ENCODE measurements around the gene DISC1. TPM values are rescaled to one million over a fixed set of nuclear protein-coding genes. Genes with fewer than 3 reads are reported as not detected.

Gene DISC1
- total RNA-seq, 1 experiment from 2014 or later: 9.8 TPM

DNA sequence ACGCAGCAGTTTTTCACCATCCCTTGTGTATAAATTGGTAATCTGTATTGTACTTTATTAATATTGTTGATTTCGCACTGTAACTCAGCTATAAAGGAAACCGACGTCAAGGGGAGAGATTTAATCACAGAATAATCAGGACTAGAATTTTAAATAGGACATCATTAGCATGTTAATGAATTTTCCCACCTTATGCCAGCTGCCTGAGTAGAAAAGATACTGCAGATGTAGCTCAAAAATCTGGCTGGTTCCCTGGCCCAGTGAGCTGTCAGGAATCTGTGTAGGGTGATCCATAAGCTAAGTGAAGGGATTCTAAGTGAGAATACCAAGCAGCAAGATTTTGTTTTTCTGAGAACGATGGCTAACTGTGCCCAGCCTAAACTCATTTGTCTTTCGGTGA, 195.5 kb downstream of the DISC1 start:
- no peak overlapping the region for H3K27ac Mint-ChIP-seq (ENCODE audit: unreplicated experiment)
- no peaks in the 10 kb centered on the region for H3K36me3 Mint-ChIP-seq (ENCODE audit: insufficient read depth, unreplicated experiment)
- intact Hi-C loops (cut with micrococcal nuclease; ENCODE audit: unreplicated experiment): loop anchor here (10.0 kb wide), 1 partner anchor 197 kb away; the partner anchor contains the start of gene DISC1
- peaks cover under 1% of the 10 kb centered on the region for H3K4me1 Mint-ChIP-seq (ENCODE audit: low read depth, unreplicated experiment)
- no peak for TF ChIP-seq CTCF (IDR thresholded peaks at IDR 0.05; ENCODE audit: unreplicated experiment)
- CTCF ChIA-PET: no interaction called here
- no TSS peak for BruUV-seq (replicated peaks)
- H3K27me3 Mint-ChIP-seq (ENCODE audit: unreplicated experiment): no peaks in the 10 kb centered on the region
- H3K4me3 Mint-ChIP-seq (ENCODE audit: low read depth, unreplicated experiment): no peak overlapping the region
- no peak for DNase-seq
- H3K9me3 Mint-ChIP-seq (ENCODE audit: low read depth, unreplicated experiment): no peaks in the 10 kb centered on the region

DNA sequence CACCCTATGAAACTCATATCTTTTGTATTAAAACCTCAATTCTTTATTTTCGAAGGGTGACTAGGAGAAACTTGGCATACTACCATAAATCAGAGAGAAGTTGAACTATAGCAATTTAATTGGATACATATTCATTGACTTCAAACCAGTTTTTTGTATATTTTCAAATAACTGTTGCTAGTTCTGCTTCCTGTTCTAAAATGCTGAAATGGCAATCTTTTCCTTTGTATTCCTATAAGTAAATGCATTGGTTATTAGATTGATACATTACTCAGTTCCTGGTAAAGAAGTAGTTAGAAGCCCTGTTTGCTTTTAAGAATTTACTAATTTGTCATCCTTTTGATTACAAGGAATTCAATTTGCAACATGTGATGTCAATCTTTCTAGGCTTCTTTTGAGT, 200.0 kb downstream of the DISC1 start:
- no peak for DNase-seq
- no peak for TF ChIP-seq CTCF (IDR thresholded peaks at IDR 0.05; ENCODE audit: unreplicated experiment)
- Mint-ChIP-seq H3K4me1 (ENCODE audit: low read depth, unreplicated experiment) (peaks cover 31% of the 10 kb centered on the region), H3K27ac (ENCODE audit: unreplicated experiment) (no peak overlapping the region), H3K9me3 (ENCODE audit: low read depth, unreplicated experiment) (no peaks in the 10 kb centered on the region), H3K4me3 (ENCODE audit: low read depth, unreplicated experiment) (no peak overlapping the region), H3K36me3 (ENCODE audit: insufficient read depth, unreplicated experiment) (peaks cover 6% of the 10 kb centered on the region), H3K27me3 (ENCODE audit: unreplicated experiment) (no peaks in the 10 kb centered on the region)
- intact Hi-C loops (cut with micrococcal nuclease; ENCODE audit: unreplicated experiment): loop anchor here (2.0 to 10.0 kb wide), 2 partner anchors 20 to 202 kb away; partner anchors contain the start of gene DISC1
- BruUV-seq (replicated peaks): no TSS peak
- CTCF ChIA-PET: no interaction called here

GRCh38 chr1:231827337-231828105, 200.9 kb downstream of the DISC1 start:
- no TSS peak for BruUV-seq (replicated peaks)
- Mint-ChIP-seq H3K36me3 (ENCODE audit: insufficient read depth, unreplicated experiment) (peaks cover 6% of the 10 kb centered on the region), H3K27ac (ENCODE audit: unreplicated experiment) (peak overlapping the region; percentile 84), H3K9me3 (ENCODE audit: low read depth, unreplicated experiment) (no peaks in the 10 kb centered on the region), H3K4me3 (ENCODE audit: low read depth, unreplicated experiment) (peak overlapping the region; percentile 52), H3K4me1 (ENCODE audit: low read depth, unreplicated experiment) (peaks cover 40% of the 10 kb centered on the region), H3K27me3 (ENCODE audit: unreplicated experiment) (no peaks in the 10 kb centered on the region)
- TF ChIP-seq CTCF (IDR thresholded peaks at IDR 0.05; ENCODE audit: unreplicated experiment): no peak
- DNase-seq: no peak
- intact Hi-C loops (cut with micrococcal nuclease; ENCODE audit: unreplicated experiment): loop anchor here (1.0 to 10.0 kb wide), 3 partner anchors 21 to 203 kb away; partner anchors contain the start of gene DISC1
- CTCF ChIA-PET: no interaction called here

- CTCF ChIA-PET: no interaction called here
- Mint-ChIP-seq H3K9me3 (ENCODE audit: low read depth, unreplicated experiment) (no peaks in the 10 kb centered on the region), H3K4me1 (ENCODE audit: low read depth, unreplicated experiment) (peaks cover 42% of the 10 kb centered on the region), H3K27me3 (ENCODE audit: unreplicated experiment) (no peaks in the 10 kb centered on the region), H3K36me3 (ENCODE audit: insufficient read depth, unreplicated experiment) (peaks cover 6% of the 10 kb centered on the region), H3K4me3 (ENCODE audit: low read depth, unreplicated experiment) (peak overlapping the region; percentile 52), H3K27ac (ENCODE audit: unreplicated experiment) (peak overlapping the region; percentile 84)
- TF ChIP-seq CTCF (IDR thresholded peaks at IDR 0.05; ENCODE audit: unreplicated experiment): no peak
- intact Hi-C loops (cut with micrococcal nuclease; ENCODE audit: unreplicated experiment): loop anchor here (1.0 to 10.0 kb wide), 2 partner anchors 71 to 204 kb away; partner anchors contain the start of gene DISC1
- BruUV-seq (replicated peaks): no TSS peak
- peak; percentile 79 for DNase-seq
These were observed 201.8 kb downstream of the DISC1 start for GRCh38 chr1:231828182-231828920.

Data from Calu3 (cell line).